Measurements from ENCODE around the gene C1orf56.

The C1orf56 gene, protein sequence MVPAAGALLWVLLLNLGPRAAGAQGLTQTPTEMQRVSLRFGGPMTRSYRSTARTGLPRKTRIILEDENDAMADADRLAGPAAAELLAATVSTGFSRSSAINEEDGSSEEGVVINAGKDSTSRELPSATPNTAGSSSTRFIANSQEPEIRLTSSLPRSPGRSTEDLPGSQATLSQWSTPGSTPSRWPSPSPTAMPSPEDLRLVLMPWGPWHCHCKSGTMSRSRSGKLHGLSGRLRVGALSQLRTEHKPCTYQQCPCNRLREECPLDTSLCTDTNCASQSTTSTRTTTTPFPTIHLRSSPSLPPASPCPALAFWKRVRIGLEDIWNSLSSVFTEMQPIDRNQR

DNA sequence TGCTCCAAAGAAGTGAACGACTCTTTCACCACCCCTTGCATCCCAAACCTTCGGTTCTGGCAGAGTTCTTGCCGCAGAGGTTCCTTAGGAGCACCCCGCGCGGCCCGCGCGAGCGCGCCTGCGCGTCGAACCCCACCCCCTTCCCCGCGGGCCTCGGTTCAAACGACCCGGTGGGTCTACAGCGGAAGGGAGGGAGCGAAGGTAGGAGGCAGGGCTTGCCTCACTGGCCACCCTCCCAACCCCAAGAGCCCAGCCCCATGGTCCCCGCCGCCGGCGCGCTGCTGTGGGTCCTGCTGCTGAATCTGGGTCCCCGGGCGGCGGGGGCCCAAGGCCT lies at the start of gene C1orf56:
C1orf56 (plus strand) TSS at position 161 of the 334 bp plus-strand sequence; CDS start at position 258, 97 bp downstream.
- DNase-seq, result peak; percentile 65

DNA sequence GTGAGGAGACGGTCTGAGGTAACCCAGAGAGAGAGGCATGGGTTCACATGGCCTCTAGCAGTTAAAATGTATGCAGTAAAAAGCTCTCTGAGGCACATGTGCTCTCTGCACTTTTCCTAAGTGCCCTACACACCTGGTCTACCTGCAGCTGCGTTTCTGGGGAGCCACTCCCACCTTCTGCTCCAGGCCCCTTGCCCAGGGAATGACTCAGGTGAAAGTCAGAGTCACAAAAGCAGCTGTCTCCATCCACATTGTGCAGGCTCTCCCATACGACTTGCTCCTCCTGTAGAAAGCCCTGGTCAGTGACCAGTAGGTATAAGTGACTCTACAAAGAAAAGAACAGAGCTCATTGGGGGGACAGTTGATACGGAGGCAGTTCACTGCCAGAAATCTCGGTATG lies 49.6 kb upstream of the C1orf56 start:
- DNase-seq, result no peak

DNA sequence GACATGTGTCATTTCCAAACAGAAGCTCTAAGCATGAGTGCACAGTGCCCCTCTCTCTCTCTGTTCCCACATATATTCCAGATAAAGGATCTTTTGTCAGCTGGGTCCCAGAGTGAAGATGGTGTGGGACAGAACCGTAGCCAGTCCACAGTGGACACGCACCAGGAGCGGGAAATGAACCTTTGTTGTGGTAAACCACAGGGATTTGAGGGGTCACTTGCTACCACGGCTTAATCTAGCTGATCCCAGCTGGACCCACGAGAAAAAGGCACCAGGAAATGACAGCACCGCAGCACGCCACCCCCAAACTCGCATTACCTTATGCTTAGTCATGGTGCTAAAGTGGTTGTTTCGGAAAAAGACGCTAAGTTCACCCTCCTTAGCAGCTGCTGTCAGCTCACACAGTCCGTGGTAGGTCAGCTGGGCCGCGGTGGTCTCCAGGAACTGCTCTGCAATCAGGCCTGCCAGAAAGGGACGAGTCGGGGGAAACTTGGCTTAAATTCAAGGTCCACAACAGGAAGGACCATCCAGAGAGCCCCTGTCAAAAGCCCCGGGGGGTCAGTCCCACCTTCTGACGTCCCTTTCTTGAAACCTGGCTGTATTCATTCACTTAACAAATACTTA lies 48.4 kb upstream of the C1orf56 start:
- no peak for DNase-seq

DNA sequence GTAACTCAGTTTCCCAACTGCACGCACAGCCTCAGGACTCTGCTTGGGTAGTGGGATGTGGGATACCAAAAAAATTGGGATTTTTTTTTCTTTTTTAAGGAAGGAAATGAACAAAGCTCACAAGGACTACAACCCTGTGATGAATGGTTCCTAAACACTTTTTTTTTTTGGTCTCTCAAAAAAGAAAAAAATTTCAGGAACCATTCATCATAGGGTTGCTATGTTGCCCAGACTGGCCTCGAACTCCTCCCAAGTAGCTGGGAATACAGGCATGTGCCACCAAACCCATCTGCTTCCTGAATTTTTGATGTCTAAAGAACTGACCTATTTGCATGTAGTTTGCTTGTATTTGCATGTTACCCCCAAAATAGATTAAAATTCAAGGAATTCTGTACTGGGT lies 47.6 kb upstream of the C1orf56 start:
- no peak for DNase-seq

DNA sequence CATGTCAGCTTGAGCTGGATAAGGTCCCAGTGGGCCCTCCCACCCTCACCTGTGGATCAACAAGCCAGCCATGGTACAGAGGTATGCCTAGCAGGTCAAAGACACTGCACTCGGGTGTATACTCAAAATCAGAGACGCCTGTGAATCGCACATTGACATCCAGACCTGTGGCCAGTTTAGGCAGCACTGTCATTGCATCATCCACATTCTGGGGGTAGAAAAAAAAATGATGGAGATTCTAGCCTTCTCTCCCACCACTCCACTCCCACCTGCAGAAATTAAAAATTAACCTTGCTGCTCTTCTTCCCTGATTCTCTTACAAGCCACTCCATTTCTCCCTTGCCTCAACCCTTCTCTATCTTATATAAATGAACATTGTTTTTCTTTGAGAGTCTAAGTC lies 47.1 kb upstream of the C1orf56 start:
- DNase-seq, result no peak

DNA sequence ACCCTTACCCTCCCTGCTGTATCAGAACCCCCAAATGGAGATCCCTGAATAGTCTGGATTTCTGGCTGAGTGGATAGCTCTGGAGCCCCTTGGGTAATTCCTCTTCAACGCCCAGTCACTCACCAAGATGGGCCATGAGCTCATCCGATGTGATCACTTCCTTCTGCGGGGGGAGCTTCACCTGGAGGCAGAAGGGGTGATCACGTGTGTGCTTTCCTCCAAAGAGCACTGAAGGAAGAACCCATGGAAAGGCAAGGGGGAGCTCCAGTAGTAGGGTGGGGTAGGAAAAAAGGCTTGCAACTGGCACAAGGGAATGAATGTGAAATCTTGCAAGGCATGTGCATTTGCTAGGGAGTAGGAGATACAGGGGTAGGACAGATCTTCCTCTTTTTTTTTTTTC lies 45.9 kb upstream of the C1orf56 start:
- DNase-seq, result no peak

DNA sequence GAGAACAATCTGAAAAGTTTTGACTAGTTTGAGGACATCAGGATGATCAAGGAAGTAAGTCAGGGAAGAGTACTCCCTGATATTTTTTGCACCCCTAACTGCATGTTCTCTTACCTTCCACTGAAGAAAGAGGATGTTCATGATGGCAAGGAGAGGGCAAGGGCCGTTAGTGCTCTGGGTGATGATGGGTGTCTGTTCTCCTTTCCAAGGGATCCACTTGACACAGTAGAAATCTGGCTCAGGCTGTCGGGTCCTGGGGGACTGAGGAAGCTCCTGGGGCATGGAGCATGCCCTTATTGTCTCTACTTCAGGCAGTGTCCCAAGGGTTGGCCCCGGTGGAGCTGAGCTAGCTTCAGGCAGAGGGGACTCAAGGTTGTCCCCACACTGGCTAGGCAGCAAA lies 45.5 kb upstream of the C1orf56 start:
- DNase-seq, result no peak

DNA sequence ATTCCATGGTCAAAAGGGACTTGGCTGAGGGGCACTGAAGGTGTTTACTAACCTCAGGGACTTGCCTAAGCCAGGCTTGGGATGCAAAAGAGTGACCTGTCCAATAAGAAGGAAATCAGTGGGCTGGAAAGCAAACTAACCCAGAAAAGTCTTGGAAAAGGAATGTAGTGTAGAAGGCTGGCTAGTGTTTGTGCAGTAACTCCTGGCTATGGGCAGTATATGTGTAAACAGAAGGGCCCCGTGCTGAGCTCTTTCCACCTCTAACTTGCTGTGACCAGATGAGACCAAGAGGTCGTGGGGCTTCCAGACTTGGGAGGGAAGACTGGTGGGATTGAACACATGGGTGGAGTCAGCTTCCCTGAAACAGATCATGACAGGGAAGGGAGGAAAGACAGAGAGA lies 44.9 kb upstream of the C1orf56 start:
- DNase-seq, result no peak

DNA sequence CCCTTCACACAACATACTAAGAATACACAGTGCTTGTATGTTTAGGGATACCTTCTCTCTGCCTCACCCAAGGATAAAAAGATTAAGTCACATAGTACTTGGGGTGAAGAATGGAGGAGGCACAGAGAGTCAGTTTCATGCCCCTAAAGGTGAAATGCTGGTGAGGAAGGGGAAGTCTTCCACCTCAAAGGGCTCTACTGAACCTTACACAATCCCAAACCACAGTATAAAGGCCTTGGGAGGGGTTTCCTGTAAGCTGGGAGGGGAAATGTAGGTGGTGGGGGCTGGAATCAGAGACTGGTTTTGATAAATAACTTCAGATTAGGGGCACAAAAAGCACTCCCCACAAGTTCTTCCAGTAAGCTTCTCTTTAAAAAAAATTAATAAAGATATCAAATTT lies 44.4 kb upstream of the C1orf56 start:
- DNase-seq, result no peak

DNA sequence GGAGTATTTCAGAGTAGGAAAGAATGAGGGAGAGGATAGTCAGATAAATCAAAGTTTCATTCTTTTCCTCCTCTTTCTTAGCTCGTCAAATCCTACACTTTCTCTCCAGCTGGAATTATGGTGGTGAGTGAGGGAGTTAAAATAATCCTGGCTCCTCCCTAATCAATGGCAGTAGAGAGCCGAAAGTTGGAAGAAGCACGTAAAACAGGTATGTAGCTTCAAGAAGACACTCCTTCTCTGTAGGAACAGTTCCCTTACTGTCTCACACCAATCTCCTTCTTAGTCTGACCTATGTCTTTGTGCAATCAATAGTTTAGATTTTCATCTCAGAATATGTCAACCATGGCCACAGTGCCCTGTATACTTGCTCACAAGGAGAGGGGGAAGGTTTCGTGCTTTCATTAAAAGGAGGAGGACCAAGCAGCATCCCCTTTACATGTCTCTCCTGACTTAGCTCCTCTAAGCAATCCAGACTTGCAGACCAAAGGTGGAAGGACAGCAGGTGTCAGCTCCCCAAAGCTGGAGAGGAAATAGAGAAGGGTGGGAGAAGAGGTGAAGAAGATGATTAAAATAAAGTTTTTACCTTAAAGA lies 41.7 kb upstream of the C1orf56 start:
- no peak for DNase-seq

DNA sequence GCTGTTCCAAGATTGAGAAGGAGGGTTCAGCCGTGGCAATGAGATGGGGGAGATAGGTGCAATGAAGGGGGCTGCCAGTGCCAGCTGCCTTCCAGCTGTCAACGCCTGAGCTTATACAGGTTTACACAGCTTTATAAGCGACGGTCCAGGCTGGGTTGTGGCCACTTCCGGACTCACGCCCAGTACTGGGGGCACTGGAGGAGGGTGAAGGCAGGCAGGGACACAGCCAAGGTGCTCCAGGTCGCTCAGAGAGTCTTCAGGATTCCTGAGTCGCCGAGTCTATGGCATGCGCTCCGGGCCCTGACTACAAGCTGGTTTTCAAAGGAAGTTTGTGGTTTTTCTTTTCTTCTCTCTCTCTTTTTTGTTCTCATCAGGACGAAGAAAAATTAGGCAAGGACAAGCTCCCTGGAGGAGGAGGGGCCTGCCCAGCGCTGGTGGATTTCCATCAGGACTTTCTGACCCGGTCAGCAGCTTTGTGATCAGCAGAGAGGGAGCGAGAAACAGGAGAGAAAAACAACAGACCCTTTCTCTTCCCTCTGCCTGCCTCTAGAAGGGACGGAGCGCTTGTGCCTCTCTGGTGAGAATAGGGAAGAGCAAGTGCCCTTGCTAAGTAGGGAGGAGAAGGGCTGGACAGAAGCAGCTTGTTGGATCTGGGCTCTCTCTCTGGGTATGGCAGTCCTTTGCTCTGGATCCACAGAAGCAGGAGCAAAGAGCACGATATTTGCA lies 41.1 kb upstream of the C1orf56 start, which contains the start of gene MINDY1:
MINDY1 (minus strand) TSS at position 576 of the 726 bp plus-strand sequence. CDS start 4,285 bp downstream, outside the sequence.
- DNase-seq, result no peak

DNA sequence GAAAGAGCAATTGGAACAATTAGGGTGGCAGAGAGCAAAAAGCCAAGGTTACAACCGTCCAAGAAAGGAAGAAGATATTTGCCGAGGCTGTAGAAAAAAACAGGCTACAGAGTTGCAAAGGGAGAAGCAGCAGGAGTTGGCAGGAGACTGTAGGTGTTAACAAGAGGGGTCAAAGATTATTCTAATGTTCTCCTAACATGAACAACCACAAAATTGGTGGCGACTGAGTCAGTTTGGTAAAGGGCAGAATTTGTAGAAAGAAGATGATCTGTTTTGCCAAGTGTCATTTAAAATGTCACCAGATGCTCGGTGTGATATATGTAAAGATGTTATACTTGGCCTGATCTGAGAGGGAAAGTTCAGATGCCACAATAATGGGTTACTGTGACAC lies 39.7 kb upstream of the C1orf56 start:
- no peak for DNase-seq

DNA sequence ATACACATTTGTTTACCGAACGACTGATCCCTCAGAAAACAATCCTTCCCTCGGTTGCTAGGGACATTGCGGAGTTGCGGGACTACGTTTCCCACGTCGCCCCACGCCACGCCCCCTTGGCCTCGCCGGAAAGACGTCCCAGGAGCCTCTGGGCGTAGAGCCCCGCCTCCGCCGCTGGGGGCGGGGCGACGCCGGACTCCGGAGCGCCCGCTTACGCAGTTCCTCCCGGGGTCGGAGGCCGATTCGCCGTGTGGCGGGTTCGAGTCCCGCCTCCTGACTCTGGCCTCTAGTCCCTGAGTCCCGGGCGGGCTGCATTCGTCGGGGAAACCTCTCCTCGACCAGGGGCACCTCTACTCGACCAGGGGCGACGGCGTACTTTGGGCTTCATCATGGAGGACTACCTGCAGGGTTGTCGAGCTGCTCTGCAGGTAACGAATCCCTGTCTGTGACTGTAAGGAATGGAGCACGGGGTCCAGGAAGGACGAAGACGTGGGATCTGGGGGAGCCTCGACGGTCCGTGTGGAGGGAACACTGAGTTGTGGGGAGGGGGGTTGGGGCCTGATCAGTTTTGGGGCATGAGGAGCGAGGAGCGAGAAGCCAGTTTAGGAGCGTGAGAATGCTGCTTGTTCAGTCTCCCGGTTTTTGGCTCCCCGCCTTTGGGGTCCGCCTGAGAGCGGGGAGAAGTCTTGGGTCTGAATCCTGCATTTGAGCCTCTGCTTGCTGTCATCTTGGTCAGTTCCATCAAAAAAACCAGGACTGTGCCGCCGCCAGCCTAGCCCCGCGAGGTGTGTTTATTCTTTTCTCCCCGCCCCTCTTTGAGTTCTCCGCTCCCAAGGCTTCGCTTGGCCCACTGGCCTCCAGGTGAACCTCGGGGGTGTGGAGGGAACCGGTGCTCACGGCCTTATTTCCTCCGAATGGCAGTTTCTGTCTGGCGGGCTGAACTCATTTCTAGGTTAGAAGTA lies 39.0 kb upstream of the C1orf56 start, which contains the start of gene PRUNE1:
PRUNE1 (plus strand) TSS at position 206 of the 962 bp plus-strand sequence; CDS start at position 390, 184 bp downstream.
- peak; percentile 95 for DNase-seq

DNA sequence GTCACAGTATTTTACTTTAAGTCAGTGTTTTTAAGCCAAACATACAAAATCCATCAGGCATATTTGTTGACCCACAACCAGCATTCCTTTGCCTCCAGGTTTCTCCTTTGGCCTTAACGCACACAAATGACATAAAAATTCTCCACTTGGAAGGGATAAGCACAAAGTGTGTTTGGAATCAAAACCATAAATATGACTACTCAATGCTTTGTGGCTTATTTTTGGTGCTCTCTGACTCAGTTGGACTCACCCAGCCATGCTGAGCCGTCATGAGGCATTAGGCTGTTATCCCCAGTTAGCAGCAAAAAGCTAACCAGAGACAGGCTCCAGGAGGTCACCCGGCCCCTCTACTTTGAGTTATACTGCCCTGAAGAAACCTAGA lies 38.4 kb upstream of the C1orf56 start:
- DNase-seq, result no peak

DNA sequence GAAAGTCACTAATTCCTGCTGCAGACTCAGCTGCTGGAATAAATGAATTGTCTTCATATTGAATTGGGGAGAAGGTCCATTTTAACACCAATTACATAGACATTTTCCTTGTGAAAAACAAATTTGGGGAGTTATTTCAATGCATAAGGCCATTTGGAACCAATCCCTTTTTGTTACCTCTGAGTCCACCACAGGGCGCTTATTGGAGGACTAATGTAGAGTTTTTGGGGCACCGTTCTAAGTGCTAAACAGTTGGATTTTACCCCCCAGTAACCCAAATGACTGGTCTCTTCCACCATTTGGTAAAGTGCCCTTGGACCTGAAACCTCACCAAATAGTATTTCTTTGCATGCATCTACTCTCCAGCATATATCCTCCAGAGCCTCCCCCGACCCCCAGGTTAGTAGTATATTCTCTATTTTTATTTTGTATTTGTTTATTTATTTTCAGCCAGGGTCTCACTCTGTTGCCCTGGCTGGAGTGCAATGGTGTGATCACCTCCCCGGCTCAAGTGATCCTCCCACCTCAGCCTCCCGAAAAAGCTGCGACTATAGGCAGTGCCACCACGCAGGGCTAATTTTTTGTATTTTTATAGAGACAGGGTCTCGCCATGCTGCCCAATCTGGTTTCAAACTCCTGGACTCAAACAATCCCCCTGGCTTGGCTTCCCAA lies 37.7 kb upstream of the C1orf56 start:
- no peak for DNase-seq

DNA sequence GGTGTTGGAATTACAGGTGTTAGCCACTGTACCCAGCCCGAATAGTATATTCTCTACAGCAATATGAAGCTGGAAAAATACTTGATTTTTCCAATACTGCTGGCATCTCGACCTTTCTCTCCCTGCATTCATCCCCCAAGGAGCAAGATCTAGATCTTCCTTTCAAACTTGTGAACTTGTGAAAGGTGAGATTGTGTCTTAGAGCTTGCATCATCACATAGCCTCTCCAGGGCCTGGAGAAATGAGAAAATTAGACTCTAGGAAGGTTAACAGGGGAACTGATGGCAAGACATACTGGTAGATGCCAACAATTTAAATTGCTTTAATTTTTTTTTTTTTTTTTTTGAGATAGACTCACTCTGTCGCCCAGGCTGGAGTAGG lies 37.2 kb upstream of the C1orf56 start:
- no peak for DNase-seq

DNA sequence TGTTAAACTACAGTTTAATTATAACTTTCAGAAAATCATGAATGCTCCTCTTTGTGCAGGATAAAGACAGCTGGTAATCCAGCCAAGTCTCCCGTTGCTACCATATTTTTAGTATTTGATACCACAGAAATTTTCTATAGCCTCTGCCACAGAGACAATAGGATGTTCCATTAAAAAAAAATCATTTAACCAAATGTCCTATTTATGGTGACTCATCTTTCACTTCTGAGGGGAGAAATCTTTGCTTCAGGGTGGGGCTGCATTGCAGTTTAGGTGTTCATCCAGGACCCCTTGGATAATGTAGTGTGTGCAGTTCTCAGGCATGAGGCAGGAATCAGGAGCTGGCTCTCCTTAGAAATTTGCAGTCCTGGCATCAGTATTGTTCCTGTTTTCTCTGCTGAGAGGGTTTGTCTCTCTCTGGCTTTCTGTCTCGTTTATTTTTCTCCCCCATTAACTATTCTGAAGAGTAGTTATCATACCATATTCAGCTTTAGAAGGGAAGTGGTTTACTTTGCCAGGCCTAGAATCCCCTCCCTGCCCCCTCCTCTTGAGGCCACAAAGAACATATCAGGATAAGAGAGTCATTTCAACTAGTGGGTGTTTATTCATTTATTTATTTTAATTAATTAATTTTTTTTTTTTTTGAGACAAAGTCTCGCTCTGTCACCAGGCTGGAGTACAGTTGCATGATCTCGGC lies 36.2 kb upstream of the C1orf56 start:
- no peak for DNase-seq

DNA sequence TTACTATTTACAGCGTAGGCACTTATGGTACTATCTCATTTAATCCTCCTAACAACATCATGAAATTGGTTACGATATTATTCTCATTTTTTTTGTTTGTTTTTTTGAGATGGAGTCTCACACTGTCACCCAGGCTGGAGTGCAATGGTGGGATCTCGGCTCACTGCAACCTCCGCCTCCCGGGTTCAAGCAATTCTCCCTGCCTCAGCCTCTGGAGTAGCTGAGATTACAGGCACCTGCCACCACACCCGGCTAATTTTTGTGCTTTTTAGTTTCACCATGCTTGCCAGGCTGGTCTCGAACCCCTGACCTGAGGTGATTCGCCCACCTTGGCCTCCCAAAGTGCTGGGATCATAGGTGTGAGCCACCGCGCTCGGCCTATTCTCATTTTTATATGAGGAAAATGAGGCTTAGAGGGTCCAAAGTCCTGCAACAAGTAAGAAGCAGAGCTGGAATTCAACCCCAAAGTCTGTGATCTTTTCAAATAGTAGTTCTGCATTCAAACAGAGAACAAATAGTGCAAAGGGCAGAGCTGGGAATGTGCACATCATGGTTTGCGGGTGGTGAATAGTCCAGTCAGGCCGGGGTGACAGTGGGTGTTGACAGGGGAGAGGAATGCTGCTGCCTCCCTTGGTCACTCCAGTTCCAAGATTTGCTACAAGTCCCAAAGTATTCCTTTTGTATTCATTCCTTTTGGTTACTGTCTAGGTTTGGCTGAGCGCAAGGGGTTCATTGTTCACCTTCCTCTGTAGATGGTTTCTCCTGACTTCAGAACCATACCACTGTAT lies 34.7 kb upstream of the C1orf56 start:
- DNase-seq, result no peak

DNA sequence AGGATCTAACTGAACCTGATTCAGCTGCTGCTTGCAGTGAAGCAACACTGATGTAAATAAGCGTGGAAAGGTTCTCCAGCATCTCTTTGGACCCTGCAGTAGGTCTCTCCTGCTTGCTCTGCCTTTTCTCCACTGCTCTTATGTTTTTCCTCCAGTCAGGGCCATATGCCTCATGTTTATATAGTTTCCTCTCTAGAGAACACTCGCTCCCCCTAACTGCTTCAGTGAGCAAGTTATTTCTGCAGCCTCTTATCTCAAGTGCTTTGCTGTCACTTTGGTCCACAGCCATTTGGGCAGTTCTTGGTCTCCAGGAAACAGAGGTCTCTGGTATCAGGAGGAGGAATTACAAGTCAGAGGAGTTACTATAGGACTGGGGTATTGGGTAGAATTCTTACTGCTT lies 34.0 kb upstream of the C1orf56 start:
- no peak for DNase-seq

DNA sequence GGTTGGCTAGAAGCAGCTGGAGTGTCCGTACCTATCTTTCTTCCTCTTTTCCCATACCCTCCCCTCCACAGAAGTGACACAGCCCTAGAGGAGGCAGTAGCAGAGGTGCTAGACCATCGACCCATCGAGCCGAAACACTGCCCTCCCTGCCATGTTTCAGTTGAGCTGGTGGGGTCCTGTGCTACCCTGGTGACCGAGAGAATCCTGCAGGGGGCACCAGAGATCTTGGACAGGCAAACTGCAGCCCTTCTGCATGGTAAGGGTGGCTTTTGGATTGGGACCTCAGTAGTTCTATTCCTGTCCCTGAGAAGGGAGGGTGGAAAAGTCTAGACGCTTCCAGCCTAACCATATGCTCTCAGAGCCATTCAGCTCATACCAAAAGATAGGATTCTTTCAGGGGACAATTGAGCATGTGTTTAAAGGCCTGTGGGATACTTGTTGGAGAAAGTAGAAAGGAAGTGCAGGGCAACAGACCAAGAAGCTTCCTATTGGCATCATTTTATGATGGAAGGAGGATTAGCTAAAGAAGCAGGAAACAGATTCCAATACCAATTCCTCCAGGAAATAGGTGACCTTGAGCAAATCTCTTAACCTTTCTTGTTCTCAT lies 22.9 kb upstream of the C1orf56 start:
- peak; percentile 91 for DNase-seq

Measured in activated gamma-delta T cell treated with Interleukin-2 at 50 U/mL for 16 hours (primary cell).